Measurements from ENCODE around the gene AKAP6.

DNA sequence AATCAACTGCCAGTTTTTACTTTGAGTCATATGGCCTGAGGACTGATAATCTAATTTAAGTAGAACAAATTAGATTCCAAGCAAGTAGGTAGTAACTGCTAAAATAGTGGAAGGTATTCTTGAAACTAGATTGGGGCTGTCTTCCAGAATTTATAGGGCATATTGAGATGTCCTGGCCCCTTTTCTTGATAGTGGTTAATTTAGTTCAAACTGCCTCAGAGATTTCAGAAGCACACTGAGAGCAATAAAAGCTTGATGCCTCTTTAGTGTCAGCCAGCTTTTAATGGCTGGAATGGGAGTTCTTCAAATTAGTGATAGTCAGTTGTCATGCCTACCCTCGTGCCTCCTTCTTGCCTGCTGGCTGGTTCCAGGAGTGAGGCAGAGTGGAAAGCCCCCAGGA, 120.5 kb downstream of the AKAP6 start:
- TF ChIP-seq TAF1 (IDR thresholded peaks at IDR 0.05; ENCODE audit: low read depth, low read length) (no peak), POLR2A (IDR thresholded peaks at IDR 0.05; ENCODE audit: low read depth, low read length) (no peak), POLR2AphosphoS5 (IDR thresholded peaks at IDR 0.05; ENCODE audit: low read depth, low read length) (no peak), POU2F2 (IDR thresholded peaks at IDR 0.05; ENCODE audit: low read depth, low read length) (no peak), SPI1 (IDR thresholded peaks at IDR 0.05; ENCODE audit: low read depth, low read length) (no peak)

All from GM12891 (cell line).